Ammon's horn (tissue), 1 donor: ENCODE measurements around the gene SSBP4.

Experiments used
- DNase-seq: peaks from one replicate; pipeline ENCODE4 v3.0.0-alpha.2; 2016; ENCODE audit warnings: low spot score

Gene SSBP4

DNA sequence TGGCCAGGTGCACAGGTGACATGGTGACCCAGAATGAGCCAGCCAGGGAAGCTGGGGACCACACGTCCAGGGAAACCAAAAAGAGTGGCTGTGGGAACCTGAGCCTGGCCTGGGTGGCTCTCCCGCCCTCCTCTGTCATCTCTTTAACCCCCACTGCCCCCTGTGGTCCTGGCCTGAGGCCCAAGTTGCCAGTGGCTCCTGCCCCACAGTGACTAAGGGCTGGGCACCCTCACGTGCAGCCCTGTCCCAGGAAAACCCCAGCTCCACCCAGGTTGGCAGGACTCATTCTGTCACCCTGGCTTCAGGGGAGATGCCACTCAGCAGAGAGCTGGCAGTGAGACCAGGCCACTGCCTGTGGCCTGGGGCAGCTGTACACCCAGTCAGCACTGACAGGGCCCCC lies 49.3 kb downstream of the SSBP4 start:
- no peak for DNase-seq

DNA sequence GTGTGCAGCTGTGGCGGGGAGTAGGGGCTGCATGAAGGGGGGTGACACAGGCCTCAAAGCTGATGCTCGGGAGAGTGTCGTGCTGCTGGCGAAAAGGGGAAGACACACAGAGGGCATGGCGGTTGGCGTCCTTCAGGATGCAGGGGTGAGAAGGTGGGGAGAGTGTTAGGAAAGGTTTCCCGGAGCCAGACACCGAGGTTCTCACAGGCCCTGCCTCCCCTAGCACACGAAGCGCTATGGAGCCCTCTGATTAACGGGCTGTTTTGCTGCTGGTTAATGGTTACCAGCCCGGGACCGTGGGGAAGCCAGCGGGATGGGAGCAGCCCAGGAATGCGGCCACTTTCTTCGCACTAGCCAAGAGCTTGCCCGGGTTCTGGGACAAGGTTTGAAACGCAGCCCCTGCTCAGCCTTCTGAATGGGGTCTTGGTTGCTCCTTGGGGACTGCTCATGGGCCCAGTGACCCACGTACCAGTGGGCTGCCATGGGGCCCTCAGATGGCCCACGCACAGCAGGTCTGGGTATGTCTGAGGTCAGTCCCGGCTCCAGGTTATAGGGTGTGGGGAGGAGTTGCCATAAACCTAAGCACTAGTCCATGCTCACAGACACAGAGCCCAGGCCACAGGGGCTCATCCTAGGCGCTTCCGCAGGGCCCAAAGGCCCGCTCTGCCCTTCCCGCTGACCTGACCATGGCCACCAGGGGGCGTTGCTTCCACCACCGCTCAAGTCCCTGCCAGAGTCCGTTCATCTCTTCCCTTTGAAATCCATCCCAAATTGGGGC lies 50.1 kb downstream of the SSBP4 start:
- DNase-seq, result peak; percentile 52

DNA sequence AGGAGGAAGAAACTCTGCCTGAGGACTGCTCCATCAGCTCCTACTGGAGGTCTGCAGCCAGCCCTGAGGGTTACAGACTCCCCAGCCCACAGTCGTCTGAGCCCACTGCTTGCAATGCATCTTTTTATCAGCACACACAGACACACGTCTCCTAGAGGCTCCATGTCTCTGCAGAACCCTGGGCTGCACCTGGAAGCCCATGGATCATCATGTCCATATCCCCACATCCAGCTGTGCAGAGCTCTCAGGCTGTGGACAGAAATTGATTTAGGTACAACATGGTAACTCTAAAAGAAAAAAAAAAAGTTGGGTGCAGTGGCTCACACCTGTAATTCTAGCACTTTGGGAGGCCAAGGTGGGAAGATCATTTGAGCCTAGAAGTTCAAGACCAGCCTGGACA lies 51.6 kb downstream of the SSBP4 start:
- no peak for DNase-seq

DNA sequence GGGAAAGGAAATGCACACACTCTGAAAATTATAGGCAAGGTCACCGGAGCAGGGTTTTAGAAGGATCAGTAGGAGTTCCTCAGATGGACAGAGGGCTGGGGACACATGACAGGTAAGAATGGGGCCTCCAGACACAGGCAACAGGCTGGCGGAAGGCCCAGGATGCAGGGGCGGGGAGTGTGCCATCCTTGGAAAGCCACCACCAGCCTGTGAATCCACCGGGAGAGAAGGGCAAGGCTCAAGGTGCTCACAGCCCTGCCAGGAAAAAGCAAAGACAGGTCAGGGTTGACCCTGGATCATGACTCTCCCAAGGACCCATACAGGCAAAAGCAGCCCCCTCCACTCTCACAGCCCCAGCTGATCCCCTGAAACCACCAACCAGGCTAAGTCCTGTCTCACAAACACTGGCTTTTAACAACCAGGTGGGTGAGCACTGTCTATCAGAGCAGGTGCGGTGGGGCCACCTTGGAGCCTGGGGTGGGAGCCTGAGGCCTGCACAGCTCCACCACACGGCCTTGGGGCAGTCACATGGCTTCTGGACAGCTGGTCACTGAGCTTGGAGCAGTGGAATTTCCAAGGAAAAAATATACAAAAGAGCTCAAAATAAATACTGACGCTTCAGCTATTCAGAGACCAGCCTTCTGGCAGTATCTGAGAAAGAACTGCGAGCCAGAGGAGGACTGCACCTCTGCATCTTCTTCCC lies 54.0 kb downstream of the SSBP4 start:
- no peak for DNase-seq

DNA sequence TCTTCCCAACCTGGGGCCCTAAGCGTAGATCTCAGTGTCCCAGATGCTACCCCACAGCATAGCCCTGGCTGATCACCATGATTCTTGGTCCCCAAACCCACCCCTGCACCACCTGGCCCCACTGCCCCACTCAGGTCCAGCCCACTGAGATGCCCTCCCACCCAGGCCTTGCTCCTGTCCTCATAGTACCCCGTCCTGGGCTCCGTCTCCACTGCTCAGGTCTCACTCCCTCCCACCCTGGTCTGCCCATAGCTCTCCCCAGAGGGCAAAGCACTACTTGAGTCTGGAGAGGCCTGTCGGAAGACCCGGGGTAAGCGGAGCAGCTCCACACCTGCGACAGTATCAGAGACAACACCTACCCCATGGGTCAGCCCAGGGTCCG lies 54.5 kb downstream of the SSBP4 start:
- no peak for DNase-seq

DNA sequence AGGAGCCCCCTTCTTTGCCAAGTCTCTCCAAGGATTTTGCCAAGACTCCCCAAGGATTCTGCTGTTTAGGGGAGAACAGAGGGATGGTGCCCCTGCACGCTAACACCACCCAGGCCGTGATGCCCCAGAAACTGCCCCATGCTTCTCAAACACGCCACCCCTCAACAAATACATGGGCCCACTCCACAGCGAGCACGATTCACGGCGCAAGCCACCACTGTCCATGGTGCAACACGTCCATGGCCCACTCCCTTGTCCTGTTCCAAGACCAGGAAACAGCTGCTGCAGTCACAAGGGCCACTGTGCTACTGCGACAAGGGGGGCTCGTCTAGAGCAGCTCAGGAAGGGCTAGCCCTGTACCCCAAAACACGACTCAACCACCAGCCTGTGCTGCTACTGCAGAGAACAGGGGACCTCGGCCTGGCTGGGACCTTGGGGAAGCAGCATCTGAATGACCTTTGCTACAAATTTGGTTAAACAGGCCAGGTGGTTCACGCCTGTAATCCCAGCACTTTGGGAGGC lies 55.2 kb downstream of the SSBP4 start:
- DNase-seq, result no peak

DNA sequence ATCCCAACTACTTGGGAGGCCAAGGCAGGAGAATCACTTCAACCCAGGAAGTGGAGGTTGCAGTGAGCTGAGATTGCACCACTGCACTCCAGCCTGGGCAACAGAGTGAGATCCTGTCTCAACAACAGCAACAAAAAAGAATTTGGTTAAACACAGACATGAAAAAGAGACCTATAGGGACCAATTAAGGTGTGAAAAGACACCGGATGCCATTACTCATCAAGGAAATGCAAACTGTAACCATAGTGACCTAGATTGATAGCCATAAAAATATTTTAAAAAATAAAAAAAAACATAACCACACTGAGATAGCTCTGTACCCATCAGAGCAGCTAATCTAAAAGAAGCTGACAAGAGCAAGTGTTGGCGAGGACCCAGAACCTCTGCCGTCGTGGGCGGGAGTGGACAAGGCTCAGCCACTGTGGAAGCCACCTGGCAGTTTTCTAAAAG lies 55.8 kb downstream of the SSBP4 start:
- DNase-seq, result no peak

DNA sequence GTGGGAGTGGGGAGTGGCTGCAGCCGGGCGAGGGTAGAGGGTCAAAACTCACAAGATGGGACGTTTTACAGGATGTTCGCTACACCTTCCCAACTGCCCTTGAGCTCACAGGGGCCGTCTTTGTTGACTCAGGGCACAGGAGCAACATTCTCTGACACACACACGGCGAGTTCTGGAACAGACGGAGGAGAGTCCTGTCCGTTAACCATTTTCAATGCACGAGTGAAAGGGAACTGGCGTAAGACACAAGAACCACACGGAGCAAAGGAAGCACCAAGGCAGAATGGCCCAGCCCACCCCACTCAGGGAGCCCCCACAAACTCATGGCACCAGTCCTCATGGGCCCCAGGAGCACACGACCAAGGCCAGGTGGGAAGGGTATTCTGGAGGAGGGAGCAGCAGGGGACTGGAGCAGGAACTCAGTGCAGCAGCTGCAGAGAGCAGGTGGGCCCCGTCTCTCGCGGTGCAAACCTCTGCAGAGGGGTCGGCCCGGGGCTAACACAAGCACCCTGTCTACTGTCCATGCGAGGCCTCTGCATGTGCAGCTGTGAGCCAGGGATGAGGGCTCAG lies 56.6 kb downstream of the SSBP4 start:
- no peak for DNase-seq

DNA sequence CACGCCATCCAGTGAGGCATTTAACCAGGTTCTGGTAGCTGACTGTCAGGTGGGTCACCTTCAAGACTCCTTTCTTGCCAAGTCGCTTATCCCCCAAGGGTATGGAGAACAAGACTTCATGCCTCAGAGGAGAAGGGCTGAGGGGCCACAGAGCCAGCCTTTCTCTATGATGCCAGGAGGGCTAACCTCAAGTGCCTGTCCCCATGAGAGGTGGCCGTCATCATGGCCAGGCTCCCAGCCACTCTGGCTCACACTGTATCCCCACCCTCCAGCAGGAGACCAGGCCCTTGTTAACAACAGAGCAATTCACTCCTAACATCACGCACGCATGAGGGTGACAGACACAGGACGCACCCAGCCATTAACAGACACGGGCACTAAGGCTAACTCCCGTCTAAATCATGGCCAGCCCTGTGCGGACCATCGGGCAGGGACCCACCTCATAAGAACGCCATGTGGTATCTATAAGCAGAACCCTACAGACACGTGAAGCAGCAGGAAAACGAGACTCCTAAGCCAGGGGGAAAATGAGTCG lies 57.4 kb downstream of the SSBP4 start:
- no peak for DNase-seq

DNA sequence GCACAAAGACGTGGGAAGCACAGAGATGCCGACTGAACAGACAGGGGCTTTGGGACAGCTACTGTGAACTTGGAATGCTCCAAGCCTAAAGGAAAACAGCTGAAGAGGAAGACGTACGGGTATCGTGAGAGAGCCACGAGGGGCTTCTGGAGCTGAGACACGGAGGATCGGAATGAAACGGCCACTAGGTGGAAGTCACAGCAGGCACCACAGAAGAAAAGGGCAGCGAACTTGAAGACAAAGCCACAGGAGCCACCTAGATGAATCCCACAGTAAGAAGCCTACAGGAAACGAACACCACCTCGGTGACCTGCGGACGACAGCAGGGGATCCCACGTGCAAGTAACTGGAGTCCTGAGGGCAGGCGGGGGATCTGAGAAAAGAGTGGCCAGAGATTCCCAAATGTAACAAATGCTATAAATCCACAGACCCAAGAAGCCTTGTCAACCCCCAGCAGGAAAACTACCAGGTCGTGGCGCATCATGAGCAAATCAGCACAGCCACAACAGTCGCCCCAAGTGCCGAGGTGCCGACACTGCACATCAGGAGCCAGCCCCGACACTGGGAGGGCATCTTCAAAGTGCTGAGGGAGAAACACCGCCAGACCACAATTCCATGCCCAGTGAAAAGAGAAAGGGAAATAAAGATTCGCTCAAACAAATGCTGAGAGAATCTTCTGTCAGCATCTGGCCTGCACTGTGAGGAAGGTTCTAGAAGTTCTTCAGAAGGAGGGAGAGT lies 58.0 kb downstream of the SSBP4 start:
- no peak for DNase-seq

DNA sequence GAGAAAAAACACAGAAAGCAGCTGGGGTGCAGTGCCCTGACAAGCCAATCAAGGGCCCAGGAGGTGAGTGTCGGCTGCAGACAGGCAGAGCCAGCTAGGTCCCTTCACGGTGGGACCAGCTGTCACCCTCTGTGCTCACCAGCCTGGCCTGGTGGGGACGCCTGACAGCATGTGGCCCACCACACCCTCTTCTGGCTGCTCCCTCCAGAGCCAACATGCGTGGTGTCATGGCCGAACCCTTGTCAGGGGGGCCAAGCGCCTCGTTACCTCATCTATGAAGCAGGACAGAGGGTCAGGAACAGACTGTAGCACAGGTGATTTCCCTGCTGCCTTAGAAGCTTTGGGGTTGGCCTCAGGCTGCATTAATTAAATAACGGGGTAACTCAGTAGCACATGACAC lies 58.8 kb downstream of the SSBP4 start:
- no peak for DNase-seq

DNA sequence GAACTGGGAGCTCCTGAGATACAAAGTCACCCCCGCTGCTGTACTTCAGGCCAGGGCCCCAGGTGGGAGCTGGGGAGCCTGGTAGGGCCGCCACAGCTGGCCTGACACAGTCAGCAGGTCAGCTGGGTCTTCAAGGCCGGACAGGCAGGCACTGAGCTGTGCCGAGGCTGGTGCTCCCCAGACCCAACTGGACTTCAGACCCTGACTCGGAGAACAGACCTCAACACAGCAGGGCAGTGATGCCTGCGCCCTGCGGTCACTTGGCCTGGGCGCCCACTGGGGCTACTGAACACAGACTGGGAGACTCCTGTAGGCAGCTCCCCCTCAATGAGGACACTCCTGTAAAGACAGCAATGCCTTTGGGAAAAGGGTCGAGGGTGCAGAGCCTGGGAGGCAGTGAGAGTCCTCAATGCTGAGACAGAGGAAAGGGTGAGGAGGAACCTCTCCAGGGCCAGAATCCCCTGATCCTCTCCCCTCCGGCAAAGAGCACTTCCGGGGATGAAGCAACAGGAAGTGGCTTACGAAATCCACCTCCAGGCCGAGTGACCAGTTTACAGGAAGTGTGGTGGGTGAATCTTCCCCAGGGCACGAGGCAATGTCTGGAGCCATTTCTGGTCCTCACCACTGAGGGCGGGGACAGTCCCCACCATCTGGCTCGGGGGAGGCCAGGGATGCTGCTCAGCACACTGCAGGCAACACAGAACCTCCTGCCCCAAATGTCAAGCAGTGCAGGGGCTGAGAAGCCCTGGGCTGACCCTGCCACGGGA lies 59.5 kb downstream of the SSBP4 start:
- peak; percentile 76 for DNase-seq

DNA sequence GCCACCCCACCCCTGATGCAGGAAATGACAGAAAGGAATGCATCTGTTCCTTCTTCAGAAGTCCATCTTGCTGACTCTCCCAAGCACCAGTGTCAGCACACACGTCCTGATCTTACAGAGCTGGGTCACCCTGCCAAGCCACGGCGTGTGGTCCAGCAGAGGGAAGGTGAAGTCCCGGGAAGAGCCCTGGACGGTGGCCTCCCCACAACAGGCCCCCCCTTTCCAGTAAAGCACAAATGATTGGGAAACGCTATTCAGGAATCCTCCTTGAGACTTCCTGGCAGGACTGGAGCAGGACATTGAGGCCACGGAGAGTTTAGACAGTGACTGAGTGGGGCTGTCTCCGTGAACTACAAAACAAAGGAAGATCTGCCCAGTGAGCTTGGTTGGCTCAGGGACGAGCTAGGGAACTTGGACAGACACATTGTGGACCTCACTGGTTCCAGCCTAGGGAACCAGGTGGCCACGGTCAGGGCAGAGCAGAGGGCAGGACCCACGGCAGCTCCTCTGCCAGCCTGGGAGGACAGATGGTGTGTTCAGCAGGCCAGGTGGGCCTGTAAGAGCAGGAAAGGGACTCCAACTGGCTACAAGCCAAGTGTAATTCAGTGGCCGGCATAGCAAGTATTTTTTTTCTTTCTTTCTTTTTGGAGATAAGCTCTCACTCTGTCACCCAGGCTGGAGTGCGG lies 61.0 kb downstream of the SSBP4 start:
- DNase-seq, result peak; percentile 59

DNA sequence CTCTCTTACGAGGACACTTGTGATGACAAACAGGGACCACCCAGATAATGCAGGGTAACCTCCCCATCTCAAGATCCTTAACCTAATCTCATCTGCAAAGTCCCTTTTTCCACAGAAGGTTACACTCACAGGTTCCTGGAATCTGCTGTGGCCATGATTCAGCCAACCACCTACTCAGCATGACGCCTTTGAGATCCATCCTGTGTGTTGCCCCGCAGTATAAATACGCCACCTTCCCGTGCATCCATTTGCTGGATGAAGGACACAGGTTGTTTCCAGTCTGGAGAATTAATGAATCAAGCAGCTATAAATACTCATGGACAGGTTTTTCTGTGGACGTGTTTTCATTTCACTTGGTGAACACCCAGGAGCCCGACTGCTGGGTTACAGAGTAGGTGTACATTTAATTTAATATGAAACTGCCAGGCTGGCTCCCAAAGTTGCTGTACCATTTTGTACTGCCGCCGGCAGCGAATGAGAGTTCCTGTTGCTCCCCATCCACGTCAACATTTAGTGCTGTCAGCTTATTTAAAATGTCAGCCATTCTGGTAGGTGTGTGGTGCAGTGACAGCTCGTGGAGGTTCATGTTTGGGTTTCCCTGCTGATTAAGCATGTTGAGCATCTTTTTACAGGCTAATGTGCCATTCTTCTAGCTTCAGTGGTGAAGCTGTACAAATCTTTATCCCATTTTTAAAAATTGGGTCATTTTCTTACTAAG lies 62.5 kb downstream of the SSBP4 start:
- DNase-seq, result no peak

DNA sequence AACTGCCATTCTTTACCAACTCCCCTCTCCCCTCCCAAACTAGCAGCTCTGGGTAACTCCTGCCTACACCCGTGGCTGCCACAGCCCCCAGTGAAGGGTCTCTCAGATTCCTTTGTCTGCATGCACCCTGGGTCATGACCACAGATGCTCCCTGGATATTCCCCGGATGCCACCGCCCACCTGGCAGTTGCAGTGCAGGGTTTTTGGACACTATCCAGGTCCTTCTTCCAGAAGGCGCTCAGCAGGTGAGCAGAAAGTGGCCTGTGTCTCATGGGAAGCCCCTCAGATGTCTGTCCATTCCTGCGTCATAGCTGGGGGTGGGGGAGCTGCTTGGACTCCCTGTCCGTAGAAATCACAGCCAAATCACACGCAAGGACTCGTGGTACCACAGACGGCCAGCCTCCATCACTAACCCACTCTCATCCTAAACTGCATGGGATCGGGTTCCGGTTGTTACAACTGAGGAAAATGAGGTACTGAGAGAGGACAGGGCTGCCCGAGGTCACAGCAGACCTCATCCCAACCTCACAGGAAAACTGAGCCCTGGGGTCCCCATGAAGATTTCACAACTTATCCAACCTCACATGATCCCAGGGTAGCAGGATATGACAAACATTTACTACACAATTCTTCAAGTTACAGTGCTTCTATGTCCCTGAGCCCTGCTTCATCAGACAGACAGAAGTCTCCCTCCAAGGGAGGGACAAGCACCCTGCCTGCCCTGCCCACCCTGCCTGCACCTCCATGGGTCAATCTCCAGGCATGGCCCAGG lies 64.1 kb downstream of the SSBP4 start:
- no peak for DNase-seq
